ENCODE data around the gene GNAI2.

The GNAI2 gene

GRCh38 chr3:50295553-50296431 lies 59.8 kb downstream of the GNAI2 start:
- no peak overlapping the region for H3K27ac ChIP-seq
- TF ChIP-seq CTCF (conservative IDR thresholded peaks at IDR 0.05) = no peak

GRCh38 chr3:50296721-50297383 lies 60.8 kb downstream of the GNAI2 start:
- no peak overlapping the region; the same call in 1 of the 2 replicates for H3K27ac ChIP-seq
- no peak for TF ChIP-seq CTCF (conservative IDR thresholded peaks at IDR 0.05)

GRCh38 chr3:50297384-50297775 lies 61.4 kb downstream of the GNAI2 start:
- TF ChIP-seq CTCF (conservative IDR thresholded peaks at IDR 0.05) = no peak
- no peak overlapping the region; the same call in 1 of the 2 replicates for H3K27ac ChIP-seq

GRCh38 chr3:50297896-50298725 lies 62.1 kb downstream of the GNAI2 start:
- TF ChIP-seq CTCF (conservative IDR thresholded peaks at IDR 0.05) = 0 out of 2 replicates have a peak, but pooled peaks have one; percentile 11
- H3K27ac ChIP-seq = peak overlapping the region; percentile 90

GRCh38 chr3:50298836-50299637 lies 63.0 kb downstream of the GNAI2 start, which contains the start of the genes HYAL3 and NAA80:
TSS of gene HYAL3 (minus strand) at chr3:50299405. CDS start at chr3:50295602, 3,803 bp downstream.
TSS of gene NAA80 (minus strand) at chr3:50299405. CDS start at chr3:50297463, 1,942 bp downstream.
- peak within 1 kb of the TSS; percentile 90 for H3K27ac ChIP-seq
- peak; percentile 55 for TF ChIP-seq CTCF (conservative IDR thresholded peaks at IDR 0.05)

- TF ChIP-seq CTCF (conservative IDR thresholded peaks at IDR 0.05) = no peak
- H3K27ac ChIP-seq = peak overlapping the region; percentile 90
Measured at GRCh38 chr3:50299638-50299928, 63.6 kb downstream of the GNAI2 start.

Measured in VCaP (cell line).